Mesothelial cell of epicardium (in vitro differentiated cells): ENCODE measurements around the gene SDR39U1. TPM values are rescaled to one million over a fixed set of nuclear protein-coding genes. Genes with fewer than 3 reads are reported as not detected.

Experiments used
- DNase-seq, 2 experiments: peaks; one replicate each; pipeline ENCODE4 v3.0.0; 2021; ENCODE audit warnings: low spot score in 2 of 2; ENCODE audit not compliant: unreplicated experiment in 2 of 2
- H3K27ac Mint-ChIP-seq: 2 replicates; pipeline ENCODE4 v1.8.0; 2021; ENCODE audit warnings: mixed read lengths
- H3K27me3 Mint-ChIP-seq: 2 replicates; pipeline ENCODE4 v1.8.0; 2021; ENCODE audit warnings: low read depth, mixed read lengths
- H3K36me3 Mint-ChIP-seq: 2 replicates; pipeline ENCODE4 v1.8.0; 2021; ENCODE audit warnings: mixed read lengths
- H3K4me1 Mint-ChIP-seq: 2 replicates; pipeline ENCODE4 v1.8.0; 2021; ENCODE audit warnings: mixed read lengths
- H3K4me3 Mint-ChIP-seq: 2 replicates; pipeline ENCODE4 v1.8.0; 2021; ENCODE audit warnings: mild to moderate bottlenecking, moderate library complexity, mixed read lengths
- H3K9me3 Mint-ChIP-seq: 2 replicates; pipeline ENCODE4 v1.8.0; 2021; ENCODE audit warnings: mixed read lengths
- CTCF ChIP-seq: fragments of 200-600 bp; sonication (generic); IDR thresholded peaks from one replicate; pipeline ENCODE4 v1.5.0; 2021; ENCODE audit warnings: antibody characterized with exemption; ENCODE audit not compliant: unreplicated experiment
- total RNA-seq: library from RNA; stranded (reverse); gene quantifications from 3 replicates; pipeline ENCODE4 v1.2.1, GENCODE V29; 2021

Gene SDR39U1
- total RNA-seq, 1 donor from 2014 or later, result 69.3 TPM

DNA sequence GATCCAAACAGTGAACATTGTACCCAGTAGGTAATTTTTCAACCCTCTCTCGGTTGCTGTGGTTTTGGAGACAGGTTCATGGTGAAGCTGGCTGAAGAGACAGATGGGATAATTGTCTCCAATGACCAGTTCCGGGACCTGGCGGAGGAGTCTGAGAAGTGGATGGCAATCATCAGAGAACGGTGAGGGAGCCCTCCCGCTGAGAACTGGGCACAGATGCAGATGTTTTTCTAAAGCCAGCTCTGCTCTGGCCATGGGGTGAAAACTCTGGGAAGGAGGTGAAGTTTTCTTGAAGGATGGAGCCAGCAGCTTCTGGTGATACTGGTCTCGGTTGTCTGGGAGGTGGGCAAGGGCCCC lies 6.6 kb downstream of the SDR39U1 start:
- no peak for TF ChIP-seq CTCF
- no peak for DNase-seq
- Mint-ChIP-seq H3K27me3 (no peaks in the 10 kb centered on the region), H3K27ac (no peak overlapping the region), H3K9me3 (no peaks in the 10 kb centered on the region), H3K36me3 (peaks cover 23% of the 10 kb centered on the region), H3K4me1 (peaks cover 17% of the 10 kb centered on the region), H3K4me3 (no peak overlapping the region)

GRCh38 chr14:24435192-24435810 lies 7.3 kb downstream of the SDR39U1 start:
- TF ChIP-seq CTCF, result no peak
- Mint-ChIP-seq H3K9me3 (no peaks in the 10 kb centered on the region), H3K27ac (no peak overlapping the region), H3K4me1 (peaks cover 20% of the 10 kb centered on the region), H3K36me3 (peaks cover 23% of the 10 kb centered on the region), H3K27me3 (no peaks in the 10 kb centered on the region), H3K4me3 (no peak overlapping the region)
- DNase-seq, result no peak

- H3K4me3 Mint-ChIP-seq, result no peak overlapping the region
- DNase-seq, result no peak
- H3K4me1 Mint-ChIP-seq, result peaks cover 20% of the 10 kb centered on the region
- peaks cover 22% of the 10 kb centered on the region for H3K36me3 Mint-ChIP-seq
- H3K9me3 Mint-ChIP-seq, result no peaks in the 10 kb centered on the region
- no peak overlapping the region for H3K27ac Mint-ChIP-seq
- H3K27me3 Mint-ChIP-seq, result no peaks in the 10 kb centered on the region
- TF ChIP-seq CTCF, result no peak
These were observed 7.9 kb downstream of the SDR39U1 start for GRCh38 chr14:24434676-24435075.

GRCh38 chr14:24434036-24434435 lies 8.5 kb downstream of the SDR39U1 start:
- Mint-ChIP-seq H3K9me3 (no peaks in the 10 kb centered on the region), H3K27me3 (no peaks in the 10 kb centered on the region), H3K4me3 (no peak overlapping the region), H3K27ac (no peak overlapping the region), H3K4me1 (peaks cover 26% of the 10 kb centered on the region), H3K36me3 (peaks cover 20% of the 10 kb centered on the region)
- TF ChIP-seq CTCF, result no peak
- no peak for DNase-seq

DNA sequence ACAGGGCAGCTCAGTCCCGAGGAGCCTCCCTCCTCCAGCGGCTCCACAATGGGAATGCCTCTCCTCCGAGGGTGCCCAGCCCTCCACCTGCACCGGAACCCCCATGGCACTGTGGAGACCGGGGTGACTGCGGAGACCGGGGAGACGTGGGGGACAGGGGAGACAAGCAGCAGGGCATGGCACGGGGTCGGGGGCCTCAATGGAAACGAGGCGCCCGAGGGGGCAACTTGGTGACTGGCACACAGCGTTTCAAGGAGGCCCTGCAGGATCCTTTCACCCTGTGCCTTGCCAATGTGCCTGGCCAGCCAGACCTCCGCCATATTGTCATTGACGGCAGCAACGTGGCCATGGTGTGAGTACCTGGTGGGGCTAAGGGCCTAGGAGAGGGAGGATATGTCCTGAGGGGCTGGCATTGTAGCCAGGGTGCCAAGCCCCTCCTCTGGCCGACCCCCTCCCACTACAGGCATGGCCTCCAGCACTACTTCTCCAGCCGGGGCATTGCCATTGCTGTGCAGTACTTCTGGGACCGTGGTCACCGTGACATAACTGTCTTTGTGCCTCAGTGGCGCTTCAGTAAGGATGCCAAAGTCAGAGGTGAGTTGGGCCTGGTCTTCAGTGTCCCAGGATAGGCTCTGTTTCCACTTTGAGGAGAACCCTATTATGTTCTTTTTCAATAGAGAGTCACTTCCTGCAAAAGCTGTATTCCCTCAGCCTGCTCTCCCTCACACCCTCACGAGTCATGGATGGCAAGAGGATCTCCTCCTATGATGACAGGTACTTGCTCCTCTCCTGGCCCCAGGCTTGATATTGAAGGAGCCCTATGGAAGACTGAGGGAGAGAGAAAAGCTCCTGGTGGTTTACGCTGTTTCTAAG lies 10.1 kb downstream of the SDR39U1 start:
- Mint-ChIP-seq H3K4me1 (peaks cover 31% of the 10 kb centered on the region), H3K9me3 (no peaks in the 10 kb centered on the region), H3K36me3 (peaks cover 14% of the 10 kb centered on the region), H3K27me3 (no peaks in the 10 kb centered on the region), H3K4me3 (no peak overlapping the region), H3K27ac (no peak overlapping the region)
- DNase-seq, result no peak
- TF ChIP-seq CTCF, result no peak
